Suppressor macrophage treated with lipopolysaccharide for 4 hours (primary cell): Measurements from ENCODE around the gene DNAJA1.

ENCODE experiments used
- DNase-seq: peaks from one replicate; pipeline ENCODE4 v3.0.0-alpha.2; 2020

The DNAJA1 gene

GRCh38 chr9:33029231-33029786, 4.2 kb downstream of the DNAJA1 start:
- peak; percentile 91 for DNase-seq

GRCh38 chr9:33030285-33030684, 5.2 kb downstream of the DNAJA1 start:
- DNase-seq: no peak

GRCh38 chr9:33032292-33032691, 7.2 kb downstream of the DNAJA1 start:
- DNase-seq: no peak

GRCh38 chr9:33032865-33033264, 7.8 kb downstream of the DNAJA1 start:
- DNase-seq: no peak

GRCh38 chr9:33040792-33041431, 15.8 kb downstream of the DNAJA1 start:
- DNase-seq: no peak

GRCh38 chr9:33041432-33042188, 16.5 kb downstream of the DNAJA1 start:
- DNase-seq: peak; percentile 81

GRCh38 chr9:33042473-33042872, 17.4 kb downstream of the DNAJA1 start:
- no peak for DNase-seq

- no peak for DNase-seq
These were observed 18.6 kb downstream of the DNAJA1 start for GRCh38 chr9:33043671-33044070.

GRCh38 chr9:33044162-33044673, 19.1 kb downstream of the DNAJA1 start:
- DNase-seq: peak; percentile 97

- no peak for DNase-seq
These were observed 19.7 kb downstream of the DNAJA1 start for GRCh38 chr9:33044677-33045282.

GRCh38 chr9:33046061-33046460, 21.0 kb downstream of the DNAJA1 start:
- DNase-seq: no peak

- DNase-seq: no peak
These were observed 23.0 kb downstream of the DNAJA1 start for GRCh38 chr9:33048054-33048465.

- no peak for DNase-seq
These were observed 24.7 kb downstream of the DNAJA1 start for GRCh38 chr9:33049680-33050361.

GRCh38 chr9:33051144-33051543, 26.1 kb downstream of the DNAJA1 start:
- DNase-seq: peak; percentile 62

- peak; percentile 87 for DNase-seq
These were observed 40.3 kb downstream of the DNAJA1 start for GRCh38 chr9:33065157-33066076.

GRCh38 chr9:33068991-33069390, 43.9 kb downstream of the DNAJA1 start:
- no peak for DNase-seq

- peak; percentile 98 for DNase-seq
These were observed 51.3 kb downstream of the DNAJA1 start, which contains the start of gene SMU1 for GRCh38 chr9:33076046-33077004. Gene SMU1, minus strand, starts transcription at chr9:33076674. Its CDS starts 66 bp downstream, at chr9:33076608.

- no peak for DNase-seq
These were observed 55.5 kb downstream of the DNAJA1 start for GRCh38 chr9:33080534-33080933.

- peak; percentile 86 for DNase-seq
These were observed 56.2 kb downstream of the DNAJA1 start for GRCh38 chr9:33081128-33081851.

GRCh38 chr9:33082128-33082527, 57.1 kb downstream of the DNAJA1 start:
- no peak for DNase-seq
